Measurements from ENCODE around the gene DGKH. TPM values are rescaled to one million over a fixed set of nuclear protein-coding genes. Genes with fewer than 3 reads are reported as not detected.
A peak's percentile ranks its signal among the peaks of the same experiment; 100 is the strongest.

Gene DGKH
- total and polyA plus RNA-seq, 2 donors (not counting 1 experiment from before 2014, with no cell fraction given): 0.06 to 0.67 TPM

DNA sequence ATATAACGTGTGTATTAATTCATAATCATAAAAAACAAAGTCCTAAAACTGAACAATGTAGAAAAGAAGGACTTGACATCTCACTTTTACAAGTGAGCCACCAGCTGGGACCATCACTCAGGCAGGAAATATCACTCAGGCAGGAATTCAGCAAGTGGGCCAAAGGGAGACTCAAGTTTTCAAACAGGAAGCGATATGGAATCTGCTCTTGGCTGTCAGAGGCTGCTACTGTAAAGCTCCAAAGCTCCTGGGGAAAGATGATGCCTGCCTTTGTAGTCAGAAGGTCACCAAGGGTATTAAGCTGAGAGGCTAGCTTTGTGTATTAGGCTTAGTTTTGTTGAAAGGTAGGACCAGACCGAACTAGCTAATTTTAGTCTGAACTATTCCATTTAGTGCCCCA is 218.0 kb downstream of the DGKH start:
- Histone ChIP-seq H4K20me1 (ENCODE audit: control insufficient read depth, insufficient read depth, low read length, poor library complexity, severe bottlenecking) (no peaks in the 10 kb centered on the region), H3K9ac (ENCODE audit: low read length) (no peak overlapping the region), H3K27me3 (replicated peaks in 1 of 4; ENCODE audit: control extremely low read depth in 1 of 4, control insufficient read depth in 3 of 4, insufficient read depth in 4 of 4, low read length in 3 of 4) (peaks cover 0 to 3% (median 0%) of the 10 kb centered on the region in 4 experiments), H3K27ac (ENCODE audit: low read length in 2 of 2) (no peak overlapping the region), H3K4me2 (replicated peaks; ENCODE audit: low read depth, low read length, poor library complexity, severe bottlenecking) (no peak overlapping the region), H3K9me3 (ENCODE audit: control extremely low read depth in 1 of 3, control insufficient read depth in 2 of 3, insufficient read depth in 1 of 3, low read length in 2 of 3) (peaks cover 0 to 3% (median 0%) of the 10 kb centered on the region in 3 donors), H3K4me3 (ENCODE audit: control extremely low read depth in 1 of 5, extremely low read depth in 1 of 5, insufficient read depth in 1 of 5, low read depth in 2 of 5, low read length in 4 of 5) (no peak overlapping the region), H3K36me3 (replicated peaks in 1 of 2; ENCODE audit: control extremely low read depth in 1 of 2, control insufficient read depth in 1 of 2, extremely low read depth in 1 of 2, insufficient read depth in 2 of 2, low read length in 1 of 2) (no peaks in the 10 kb centered on the region), H3K79me2 (ENCODE audit: control insufficient read depth, insufficient read depth, low read length) (no peaks in the 10 kb centered on the region), H2AFZ (ENCODE audit: insufficient read depth, low read depth, low read length, poor library complexity, severe bottlenecking) (no peak overlapping the region), H3K4me1 (ENCODE audit: control insufficient read depth in 2 of 2, insufficient read depth in 2 of 2, low read length in 2 of 2) (peaks cover 7 to 8% of the 10 kb centered on the region in 2 donors)
- Mint-ChIP-seq H3K4me3 (no peak overlapping the region), H3K27me3 (peaks cover 8% of the 10 kb centered on the region), H3K4me1 (peaks cover 13% of the 10 kb centered on the region), H3K9me3 (ENCODE audit: insufficient read depth) (no peaks in the 10 kb centered on the region), H3K27ac (no peak overlapping the region)
- ChIA-PET CTCF (no interaction called here), POLR2A (no interaction called here)
- intact Hi-C loops (cut with micrococcal nuclease): no loop called here
- DNase-seq (no peak), ATAC-seq (ENCODE audit: low read depth) (no peak)
- no peak for TF ChIP-seq EZH2 (IDR thresholded peaks at IDR 0.05; ENCODE audit: borderline replicate concordance, insufficient read depth, low read depth, low read length, poor library complexity, severe bottlenecking)
- TF ChIP-seq, protein P1, sequence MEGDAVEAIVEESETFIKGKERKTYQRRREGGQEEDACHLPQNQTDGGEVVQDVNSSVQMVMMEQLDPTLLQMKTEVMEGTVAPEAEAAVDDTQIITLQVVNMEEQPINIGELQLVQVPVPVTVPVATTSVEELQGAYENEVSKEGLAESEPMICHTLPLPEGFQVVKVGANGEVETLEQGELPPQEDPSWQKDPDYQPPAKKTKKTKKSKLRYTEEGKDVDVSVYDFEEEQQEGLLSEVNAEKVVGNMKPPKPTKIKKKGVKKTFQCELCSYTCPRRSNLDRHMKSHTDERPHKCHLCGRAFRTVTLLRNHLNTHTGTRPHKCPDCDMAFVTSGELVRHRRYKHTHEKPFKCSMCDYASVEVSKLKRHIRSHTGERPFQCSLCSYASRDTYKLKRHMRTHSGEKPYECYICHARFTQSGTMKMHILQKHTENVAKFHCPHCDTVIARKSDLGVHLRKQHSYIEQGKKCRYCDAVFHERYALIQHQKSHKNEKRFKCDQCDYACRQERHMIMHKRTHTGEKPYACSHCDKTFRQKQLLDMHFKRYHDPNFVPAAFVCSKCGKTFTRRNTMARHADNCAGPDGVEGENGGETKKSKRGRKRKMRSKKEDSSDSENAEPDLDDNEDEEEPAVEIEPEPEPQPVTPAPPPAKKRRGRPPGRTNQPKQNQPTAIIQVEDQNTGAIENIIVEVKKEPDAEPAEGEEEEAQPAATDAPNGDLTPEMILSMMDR (IDR thresholded peaks at IDR 0.05): no peak
- 100% methylated on average over 1 of the region's 3 CpGs for WGBS (ENCODE audit: insufficient coverage)

DNA sequence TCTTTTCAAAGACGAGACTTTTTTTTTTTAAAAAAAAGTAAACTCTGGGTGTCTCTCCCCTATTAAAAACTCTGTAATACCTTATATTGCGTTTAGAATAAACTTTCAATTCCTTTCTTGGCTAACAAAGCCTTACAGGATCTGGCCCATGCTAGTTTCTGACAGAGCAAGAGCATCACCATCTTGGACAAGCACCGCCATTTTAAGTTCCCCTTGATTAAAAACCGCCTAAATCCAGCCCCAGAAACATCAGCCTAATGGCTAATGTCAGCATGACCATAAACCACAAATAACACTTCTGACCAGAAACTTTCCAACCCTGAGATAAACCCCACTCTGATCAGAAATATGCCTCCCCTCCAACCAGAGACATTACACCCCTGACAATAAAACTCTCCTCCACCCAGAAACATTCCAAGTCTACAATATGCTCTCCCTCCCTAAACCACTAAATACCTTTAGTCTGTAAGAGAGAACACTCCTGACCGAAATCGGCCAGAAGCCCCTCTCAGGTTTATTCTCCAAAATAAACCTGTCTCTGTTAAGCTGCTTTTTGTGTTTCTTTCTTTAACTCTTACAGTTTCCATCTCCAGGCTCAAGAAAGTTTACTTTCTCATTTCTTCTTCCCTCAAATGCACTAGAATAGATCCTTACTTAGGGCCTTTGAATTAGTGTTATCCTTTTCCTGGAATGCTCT is 221.9 kb downstream of the DGKH start:
- CTCF ChIA-PET: interaction anchor here (0.8 to 1.8 kb wide), 3 partner anchors 9 to 107 kb away, joined by 3 to 4 read pairs (median 3); no protein-coding TSS in a partner anchor
- Histone ChIP-seq H3K4me2 (replicated peaks; ENCODE audit: low read depth, low read length, poor library complexity, severe bottlenecking) (peak overlapping the region; percentile 75), H2AFZ (ENCODE audit: insufficient read depth, low read depth, low read length, poor library complexity, severe bottlenecking) (no peak overlapping the region), H3K79me2 (ENCODE audit: control insufficient read depth, insufficient read depth, low read length) (peaks cover 20% of the 10 kb centered on the region), H4K20me1 (ENCODE audit: control insufficient read depth, insufficient read depth, low read length, poor library complexity, severe bottlenecking) (no peaks in the 10 kb centered on the region), H3K4me3 (ENCODE audit: control extremely low read depth in 1 of 5, extremely low read depth in 1 of 5, insufficient read depth in 1 of 5, low read depth in 2 of 5, low read length in 4 of 5) (no peak overlapping the region), H3K27ac (ENCODE audit: low read length in 2 of 2) (peak overlapping the region in 1 of 2 donors; percentile 96), H3K36me3 (replicated peaks in 1 of 2; ENCODE audit: control extremely low read depth in 1 of 2, control insufficient read depth in 1 of 2, extremely low read depth in 1 of 2, insufficient read depth in 2 of 2, low read length in 1 of 2) (no peaks in the 10 kb centered on the region), H3K9ac (ENCODE audit: low read length) (peak overlapping the region; percentile 76), H3K4me1 (ENCODE audit: control insufficient read depth in 2 of 2, insufficient read depth in 2 of 2, low read length in 2 of 2) (peaks cover 31 to 36% of the 10 kb centered on the region in 2 donors), H3K27me3 (replicated peaks in 1 of 4; ENCODE audit: control extremely low read depth in 1 of 4, control insufficient read depth in 3 of 4, insufficient read depth in 4 of 4, low read length in 3 of 4) (no peaks in the 10 kb centered on the region), H3K9me3 (ENCODE audit: control extremely low read depth in 1 of 3, control insufficient read depth in 2 of 3, insufficient read depth in 1 of 3, low read length in 2 of 3) (peaks cover 0 to 5% (median 0%) of the 10 kb centered on the region in 3 donors)
- no peak for TF ChIP-seq EZH2 (IDR thresholded peaks at IDR 0.05; ENCODE audit: borderline replicate concordance, insufficient read depth, low read depth, low read length, poor library complexity, severe bottlenecking)
- TF ChIP-seq, protein P1 (IDR thresholded peaks at IDR 0.05): no peak
- peak overlapping the region; percentile 97 for H3K4me3 Mint-ChIP-seq
- peaks cover 35% of the 10 kb centered on the region for H3K4me1 Mint-ChIP-seq
- peak overlapping the region; percentile 98 for H3K27ac Mint-ChIP-seq
- intact Hi-C loops (cut with micrococcal nuclease): loop anchor here (2.0 to 10.0 kb wide), 8 partner anchors 228 to 2004 kb away; partner anchors contain the start of genes CCDC122, FOXO1, KBTBD6 and LACC1
- DNase-seq (no peak), ATAC-seq (ENCODE audit: low read depth) (no peak)
- H3K9me3 Mint-ChIP-seq (ENCODE audit: insufficient read depth): peaks cover 2% of the 10 kb centered on the region
- H3K27me3 Mint-ChIP-seq: no peaks in the 10 kb centered on the region
- WGBS (ENCODE audit: insufficient coverage): 90% methylated on average over 5 of the region's 6 CpGs
- POLR2A ChIA-PET: no interaction called here

Data from B cell (primary cell).